ENCODE results near the gene DLG5.

- no peak for TF ChIP-seq CTCF (IDR thresholded peaks at IDR 0.05)
- no peak for TF ChIP-seq EZH2 (IDR thresholded peaks at IDR 0.05; ENCODE audit: borderline replicate concordance, insufficient read depth, low read depth, low read length, poor library complexity, severe bottlenecking)
These were observed 15.2 kb upstream of the DLG5 start for GRCh38 chr10:77941790-77942189.
